Panc1 (cell line): ENCODE measurements around the gene CNTN5. TPM values are rescaled to one million over a fixed set of nuclear protein-coding genes. Genes with fewer than 3 reads are reported as not detected.

Experiments used
- ATAC-seq: fragments of 200-7000 bp; cut with Tn5 transposase; 2 replicates; pipeline ENCODE4 v1.9.1; 2020; ENCODE audit warnings: mild to moderate bottlenecking, moderate library complexity
- BruUV-seq: library from RNA; stranded (reverse); fragments of 400-500 nt; replicated peaks from 2 replicates; lab custom pipeline; 2021; lab: Mats Ljungman, UMichigan
- CTCF ChIA-PET: fragments of 300-600 bp; sonication (Branson Sonifier 250); formaldehyde crosslinking; loops from one replicate; lab custom pipeline; 2022; ENCODE audit warnings: antibody characterized with exemption; lab: Charles Lee
- POLR2A ChIA-PET: fragments of 300-600 bp; sonication (Branson Sonifier 250); formaldehyde crosslinking; loops from one replicate; lab custom pipeline; 2022; ENCODE audit warnings: antibody characterized with exemption; lab: Charles Lee
- DNase-seq: peaks from one replicate; pipeline ENCODE4 v3.0.0-alpha.2; 2010; ENCODE audit warnings: low read depth, low spot score
- H3K27ac ChIP-seq: 2 replicates; pipeline ENCODE4 v1.5.1; 2011; ENCODE audit warnings: mild to moderate bottlenecking, low read length, inconsistent platforms
- H3K27me3 ChIP-seq: fragments of 200-500 bp; sonication (Bioruptor generic); 2 replicates; pipeline ENCODE4 v1.6.0; 2014; ENCODE audit warnings: low read length, inconsistent platforms; ENCODE audit not compliant: control insufficient read depth, insufficient read depth
- H3K36me3 ChIP-seq: fragments of 200-500 bp; sonication (Bioruptor generic); 2 replicates; pipeline ENCODE4 v1.5.1; 2014; ENCODE audit warnings: inconsistent platforms, mild to moderate bottlenecking, low read length, moderate library complexity; ENCODE audit not compliant: control insufficient read depth, insufficient read depth
- H3K4me1 ChIP-seq: 2 replicates; pipeline ENCODE4 v1.5.1; 2011; ENCODE audit warnings: inconsistent platforms, mild to moderate bottlenecking, low read length, moderate library complexity; ENCODE audit not compliant: control insufficient read depth, insufficient read depth
- H3K4me3 ChIP-seq, 2 experiments: 2 replicates each; pipeline ENCODE4 v1.5.1; 2011 to 2012; ENCODE audit warnings: low read depth in 2 of 2, low read length in 2 of 2, mild to moderate bottlenecking in 2 of 2, inconsistent platforms in 1 of 2, moderate library complexity in 1 of 2
- H3K9me3 ChIP-seq: fragments of 200-500 bp; sonication (Bioruptor generic); 2 replicates; pipeline ENCODE4 v1.5.1; 2014; ENCODE audit warnings: low read depth, mild to moderate bottlenecking, inconsistent platforms, low read length, moderate library complexity; ENCODE audit not compliant: control insufficient read depth, insufficient read depth
- CTCF ChIP-seq: fragments of 450-650 bp; IDR thresholded peaks from 2 replicates; pipeline ENCODE4 v1.5.1; 2017; ENCODE audit warnings: mild to moderate bottlenecking
- POLR2AphosphoS5 ChIP-seq: IDR thresholded peaks from 2 replicates; pipeline ENCODE4 v1.6.1; 2012; ENCODE audit warnings: mild to moderate bottlenecking, low read depth, low read length, moderate library complexity
- SIN3A ChIP-seq: IDR thresholded peaks from 2 replicates; pipeline ENCODE4 v1.6.1; 2012; ENCODE audit warnings: low read depth, mild to moderate bottlenecking, low read length, moderate library complexity, borderline replicate concordance; ENCODE audit not compliant: insufficient read depth
- TCF7L2 ChIP-seq: IDR thresholded peaks from 2 replicates; pipeline ENCODE4 v1.6.1; 2011; ENCODE audit warnings: mild to moderate bottlenecking, low read depth, low read length, inconsistent platforms
- in situ Hi-C: cut with HindIII; loops from 2 replicates; pipeline ENCODE4 v1.10.0; 2016; ENCODE audit warnings: low sequenced_read_pairs, low pct_unique_long_range_greater_than_20kb
- intact Hi-C: fragments of 100-400 bp; cut with micrococcal nuclease; formaldehyde crosslinking; loops from one replicate; pipeline ENCODE4 v1.10.0; 2022; ENCODE audit not compliant: unreplicated experiment
- total RNA-seq: library from RNA; stranded (reverse); gene quantifications from one replicate; pipeline ENCODE4 v1.2.1, GENCODE V29; 2021; ENCODE audit not compliant: unreplicated experiment
- TF ChIP-seq, protein P1 (sequence below), 2 experiments: IDR thresholded peaks; 2 replicates each; pipeline ENCODE4 v1.6.1; 2011 to 2012; ENCODE audit warnings: low read depth in 2 of 2, control low read depth in 1 of 2, low read length in 1 of 2, mild to moderate bottlenecking in 1 of 2, moderate library complexity in 1 of 2; ENCODE audit not compliant: insufficient read depth in 1 of 2

The CNTN5 gene
- total RNA-seq, 1 experiment from 2014 or later = not detected

DNA sequence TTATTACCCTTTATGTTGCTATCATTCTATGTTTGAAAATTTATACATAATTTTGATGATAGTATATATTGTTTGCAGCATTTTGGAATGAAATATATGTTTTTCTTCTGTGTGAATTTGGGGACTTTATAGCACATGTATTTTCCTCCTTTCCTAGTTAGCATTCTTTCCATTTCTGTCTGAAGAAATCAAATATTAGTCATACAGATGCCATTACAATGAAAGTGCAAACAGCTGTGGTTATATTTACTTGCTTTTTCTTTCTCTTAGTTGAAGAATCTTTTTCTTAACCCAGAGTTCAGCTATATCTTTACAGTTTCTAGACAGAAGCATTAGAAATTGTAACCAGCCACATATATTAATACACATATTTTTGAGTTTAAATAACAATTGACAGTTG, 913.3 kb downstream of the CNTN5 start:
- 0 out of 2 replicates have a peak, but pooled peaks cover 2% of the 10 kb centered on the region for H3K9me3 ChIP-seq
- no TSS peak for BruUV-seq
- intact Hi-C loops = no loop called here
- no peak overlapping the region for H3K4me3 ChIP-seq
- ChIA-PET CTCF (no interaction called here), POLR2A (no interaction called here)
- ATAC-seq (no peak), DNase-seq (no peak)
- H3K27me3 ChIP-seq = no peaks in the 10 kb centered on the region
- TF ChIP-seq CTCF = no peak
- no peak for TF ChIP-seq TCF7L2
- no peak for TF ChIP-seq POLR2AphosphoS5
- TF ChIP-seq, protein P1, sequence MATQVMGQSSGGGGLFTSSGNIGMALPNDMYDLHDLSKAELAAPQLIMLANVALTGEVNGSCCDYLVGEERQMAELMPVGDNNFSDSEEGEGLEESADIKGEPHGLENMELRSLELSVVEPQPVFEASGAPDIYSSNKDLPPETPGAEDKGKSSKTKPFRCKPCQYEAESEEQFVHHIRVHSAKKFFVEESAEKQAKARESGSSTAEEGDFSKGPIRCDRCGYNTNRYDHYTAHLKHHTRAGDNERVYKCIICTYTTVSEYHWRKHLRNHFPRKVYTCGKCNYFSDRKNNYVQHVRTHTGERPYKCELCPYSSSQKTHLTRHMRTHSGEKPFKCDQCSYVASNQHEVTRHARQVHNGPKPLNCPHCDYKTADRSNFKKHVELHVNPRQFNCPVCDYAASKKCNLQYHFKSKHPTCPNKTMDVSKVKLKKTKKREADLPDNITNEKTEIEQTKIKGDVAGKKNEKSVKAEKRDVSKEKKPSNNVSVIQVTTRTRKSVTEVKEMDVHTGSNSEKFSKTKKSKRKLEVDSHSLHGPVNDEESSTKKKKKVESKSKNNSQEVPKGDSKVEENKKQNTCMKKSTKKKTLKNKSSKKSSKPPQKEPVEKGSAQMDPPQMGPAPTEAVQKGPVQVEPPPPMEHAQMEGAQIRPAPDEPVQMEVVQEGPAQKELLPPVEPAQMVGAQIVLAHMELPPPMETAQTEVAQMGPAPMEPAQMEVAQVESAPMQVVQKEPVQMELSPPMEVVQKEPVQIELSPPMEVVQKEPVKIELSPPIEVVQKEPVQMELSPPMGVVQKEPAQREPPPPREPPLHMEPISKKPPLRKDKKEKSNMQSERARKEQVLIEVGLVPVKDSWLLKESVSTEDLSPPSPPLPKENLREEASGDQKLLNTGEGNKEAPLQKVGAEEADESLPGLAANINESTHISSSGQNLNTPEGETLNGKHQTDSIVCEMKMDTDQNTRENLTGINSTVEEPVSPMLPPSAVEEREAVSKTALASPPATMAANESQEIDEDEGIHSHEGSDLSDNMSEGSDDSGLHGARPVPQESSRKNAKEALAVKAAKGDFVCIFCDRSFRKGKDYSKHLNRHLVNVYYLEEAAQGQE (IDR thresholded peaks at IDR 0.05; ENCODE audit: insufficient read depth in 1 of 2, low read depth in 2 of 2, low read length in 1 of 2) = no peak
- no peak for TF ChIP-seq SIN3A
- in situ Hi-C loops = no loop called here
- H3K4me1 ChIP-seq = no peaks in the 10 kb centered on the region
- H3K27ac ChIP-seq = no peak overlapping the region
- no peaks in the 10 kb centered on the region; the same call in 1 of the 2 replicates for H3K36me3 ChIP-seq

DNA sequence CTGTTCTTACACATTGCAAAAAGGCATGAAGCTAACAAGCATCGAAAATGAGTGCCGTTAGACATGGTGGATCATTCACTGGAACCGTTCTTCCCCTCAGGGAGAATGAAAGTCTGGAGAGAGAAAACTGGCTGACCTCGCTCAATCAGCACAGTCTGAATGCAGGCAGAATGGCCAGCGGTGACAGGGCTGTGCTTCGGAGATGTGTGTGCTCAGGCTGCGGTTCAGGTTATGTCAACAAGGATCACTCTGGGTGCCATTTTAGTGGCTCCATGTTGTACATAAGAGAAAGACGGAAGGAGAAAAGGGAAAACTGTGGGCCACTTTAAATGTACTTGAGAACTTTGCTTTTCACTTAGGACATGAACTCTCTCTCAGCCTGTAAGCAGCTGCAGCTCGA, 916.6 kb downstream of the CNTN5 start:
- no TSS peak for BruUV-seq
- ChIA-PET POLR2A (no interaction called here), CTCF (no interaction called here)
- no peaks in the 10 kb centered on the region; the same call in 1 of the 2 replicates for H3K36me3 ChIP-seq
- TF ChIP-seq POLR2AphosphoS5 = no peak
- H3K4me1 ChIP-seq = no peaks in the 10 kb centered on the region
- 0 out of 2 replicates have a peak, but pooled peaks cover 2% of the 10 kb centered on the region for H3K9me3 ChIP-seq
- in situ Hi-C loops = no loop called here
- no peak overlapping the region for H3K27ac ChIP-seq
- intact Hi-C loops = no loop called here
- H3K4me3 ChIP-seq = no peak overlapping the region
- no peak for ATAC-seq
- H3K27me3 ChIP-seq = no peaks in the 10 kb centered on the region
- no peak for DNase-seq

DNA sequence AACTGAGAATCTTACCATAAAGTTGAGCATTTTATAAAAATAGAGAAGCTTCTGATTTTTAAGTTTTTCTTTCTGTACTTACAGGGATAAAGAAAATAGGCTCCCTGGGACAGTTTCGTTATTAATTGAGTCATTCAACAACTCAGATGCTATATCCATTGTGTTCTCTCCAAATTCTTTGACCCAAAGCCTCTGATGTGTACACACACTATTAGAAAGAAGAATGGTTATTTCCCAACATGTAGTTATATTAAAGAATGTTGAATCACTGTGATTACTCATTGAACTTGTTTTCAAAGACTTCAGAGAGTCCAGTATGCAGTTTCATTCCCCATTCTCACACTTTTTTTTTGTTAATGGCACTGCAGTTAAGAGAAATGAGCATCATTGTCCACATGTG, 932.1 kb downstream of the CNTN5 start:
- BruUV-seq = no TSS peak
- no peak for ATAC-seq
- H3K4me1 ChIP-seq = no peaks in the 10 kb centered on the region

More for the DNA sequence above, 932.1 kb downstream of the CNTN5 start:
- in situ Hi-C loops = no loop called here
- H3K4me3 ChIP-seq = no peak overlapping the region
- DNase-seq = no peak
- H3K27ac ChIP-seq = no peak overlapping the region
- H3K36me3 ChIP-seq = no peaks in the 10 kb centered on the region; the same call in 1 of the 2 replicates
- CTCF ChIA-PET = no interaction called here
- POLR2A ChIA-PET = no interaction called here
- intact Hi-C loops = no loop called here
- H3K27me3 ChIP-seq = no peaks in the 10 kb centered on the region
- no peaks in the 10 kb centered on the region for H3K9me3 ChIP-seq
- TF ChIP-seq TCF7L2 (no peak), CTCF (no peak), POLR2AphosphoS5 (no peak), SIN3A (no peak)
- TF ChIP-seq, protein P1 (IDR thresholded peaks at IDR 0.05; ENCODE audit: insufficient read depth in 1 of 2, low read depth in 2 of 2, low read length in 1 of 2) = no peak
